ENCODE measurements around the gene ARHGAP6.

The ARHGAP6 gene

GRCh38 chrX:11424903-11425674, 240.6 kb downstream of the ARHGAP6 start (continued):
- no peak for TF ChIP-seq TSHZ2 (CRISPR knock-in tag; IDR thresholded peaks at IDR 0.05)
- TF ChIP-seq TOX (CRISPR knock-in tag; IDR thresholded peaks at IDR 0.05; ENCODE audit: borderline replicate concordance): no peak
- no peak for TF ChIP-seq TCF4 (CRISPR knock-in tag; IDR thresholded peaks at IDR 0.05; ENCODE audit: borderline replicate concordance)
- TF ChIP-seq ZNF70 (CRISPR knock-in tag; IDR thresholded peaks at IDR 0.05): no peak
- no peak for TF ChIP-seq ARNTL (CRISPR knock-in tag; IDR thresholded peaks at IDR 0.05; ENCODE audit: borderline replicate concordance, low read depth)
- no peak for TF ChIP-seq ZFP3 (CRISPR knock-in tag; IDR thresholded peaks at IDR 0.05)
- no peak for TF ChIP-seq ESRRG (CRISPR knock-in tag; IDR thresholded peaks at IDR 0.05)
- TF ChIP-seq PATZ1 (CRISPR knock-in tag; IDR thresholded peaks at IDR 0.05; ENCODE audit: borderline replicate concordance): no peak

- ATAC-seq: no peak
- no peak for TF ChIP-seq POU6F1 (CRISPR knock-in tag; IDR thresholded peaks at IDR 0.05; ENCODE audit: borderline replicate concordance, low read depth)
- TF ChIP-seq ZNF70 (CRISPR knock-in tag; IDR thresholded peaks at IDR 0.05): no peak
- TF ChIP-seq ISL1 (CRISPR knock-in tag; IDR thresholded peaks at IDR 0.05): no peak
- no peak for TF ChIP-seq OSR1 (CRISPR knock-in tag; IDR thresholded peaks at IDR 0.05)
- TF ChIP-seq SNAI2 (CRISPR knock-in tag; IDR thresholded peaks at IDR 0.05): no peak
- no peak for TF ChIP-seq RARB (CRISPR knock-in tag; IDR thresholded peaks at IDR 0.05)
- TF ChIP-seq TSHZ2 (CRISPR knock-in tag; IDR thresholded peaks at IDR 0.05): no peak
Observed at GRCh38 chrX:11423949-11424348, 241.8 kb downstream of the ARHGAP6 start.

- TF ChIP-seq TCF4 (CRISPR knock-in tag; IDR thresholded peaks at IDR 0.05; ENCODE audit: borderline replicate concordance): no peak
- TF ChIP-seq ZC3H10 (CRISPR knock-in tag; IDR thresholded peaks at IDR 0.05): no peak
- TF ChIP-seq GLIS3 (CRISPR knock-in tag; IDR thresholded peaks at IDR 0.05): no peak
- TF ChIP-seq SNAI2 (CRISPR knock-in tag; IDR thresholded peaks at IDR 0.05): no peak
- no peak for TF ChIP-seq RARB (CRISPR knock-in tag; IDR thresholded peaks at IDR 0.05)
- TF ChIP-seq CREB5 (CRISPR knock-in tag; IDR thresholded peaks at IDR 0.05; ENCODE audit: low read depth): no peak
- TF ChIP-seq ARNTL (CRISPR knock-in tag; IDR thresholded peaks at IDR 0.05; ENCODE audit: borderline replicate concordance, low read depth): no peak
- TF ChIP-seq ZFP3 (CRISPR knock-in tag; IDR thresholded peaks at IDR 0.05): no peak
- TF ChIP-seq ISL1 (CRISPR knock-in tag; IDR thresholded peaks at IDR 0.05): no peak
- TF ChIP-seq ESRRG (CRISPR knock-in tag; IDR thresholded peaks at IDR 0.05): no peak
- TF ChIP-seq BACH2 (CRISPR knock-in tag; IDR thresholded peaks at IDR 0.05; ENCODE audit: borderline replicate concordance): no peak
- TF ChIP-seq TOX (CRISPR knock-in tag; IDR thresholded peaks at IDR 0.05; ENCODE audit: borderline replicate concordance): no peak
- no peak for TF ChIP-seq ZFP30 (CRISPR knock-in tag; IDR thresholded peaks at IDR 0.05)
- TF ChIP-seq ZNF565 (CRISPR knock-in tag; conservative IDR thresholded peaks at IDR 0.05; ENCODE audit: low read depth): no peak
- peak; percentile 67 for ATAC-seq
Observed at GRCh38 chrX:11423362-11423818, 242.3 kb downstream of the ARHGAP6 start.
